D341Med (cell line): Measurements from ENCODE around the gene SDSL.

ENCODE experiments used
- DNase-seq: peaks from one replicate; pipeline ENCODE4 v3.0.0; 2012; ENCODE audit warnings: low spot score

SDSL gene, protein sequence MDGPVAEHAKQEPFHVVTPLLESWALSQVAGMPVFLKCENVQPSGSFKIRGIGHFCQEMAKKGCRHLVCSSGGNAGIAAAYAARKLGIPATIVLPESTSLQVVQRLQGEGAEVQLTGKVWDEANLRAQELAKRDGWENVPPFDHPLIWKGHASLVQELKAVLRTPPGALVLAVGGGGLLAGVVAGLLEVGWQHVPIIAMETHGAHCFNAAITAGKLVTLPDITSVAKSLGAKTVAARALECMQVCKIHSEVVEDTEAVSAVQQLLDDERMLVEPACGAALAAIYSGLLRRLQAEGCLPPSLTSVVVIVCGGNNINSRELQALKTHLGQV

DNA sequence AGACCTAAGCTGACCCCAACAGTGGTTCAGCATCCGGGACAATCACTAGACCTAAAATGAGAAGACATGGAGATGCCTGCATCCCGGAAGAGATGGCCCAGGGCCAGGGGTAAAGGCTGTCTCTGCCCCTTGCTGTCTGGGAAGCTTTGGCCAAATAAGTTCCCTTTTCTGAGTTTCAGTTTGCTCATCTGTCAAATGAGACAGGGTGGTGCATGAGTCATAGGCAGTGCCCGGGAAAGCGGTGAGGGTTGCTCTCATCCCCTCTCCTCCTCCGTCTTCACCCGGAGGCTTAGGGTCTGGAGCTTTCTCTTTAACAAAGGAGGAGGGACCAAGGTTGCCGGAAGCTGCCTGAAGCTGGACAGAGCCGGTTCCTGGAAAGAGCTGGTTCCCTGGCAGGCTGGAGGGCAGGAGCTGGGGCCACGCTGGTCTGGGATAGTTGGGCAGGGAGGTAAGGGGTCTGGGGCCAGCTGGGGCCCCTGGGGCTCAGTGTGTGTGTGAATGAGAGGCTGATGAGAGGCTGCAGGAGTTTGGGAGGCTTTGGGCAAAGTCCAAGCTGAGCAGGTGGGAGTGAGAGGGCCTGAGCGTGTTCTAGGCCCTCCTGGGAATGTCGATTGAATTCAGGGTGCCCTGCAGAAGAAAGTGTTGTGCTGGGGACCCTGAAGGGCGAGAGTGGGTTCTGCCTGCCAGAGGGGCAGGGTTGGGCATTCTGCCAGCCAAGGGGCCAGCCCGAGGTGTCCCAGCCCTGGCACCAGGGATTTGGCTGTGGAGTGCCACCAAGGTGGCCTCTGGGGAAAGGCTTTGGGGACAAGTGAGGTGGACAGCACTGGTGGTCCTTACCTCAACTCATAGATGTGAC lies at the start of gene SDSL:
TSS of gene SDSL (plus strand) at position 351 of the 856 bp plus-strand sequence. CDS start 5,603 bp downstream, outside the sequence.
- no peak for DNase-seq

DNA sequence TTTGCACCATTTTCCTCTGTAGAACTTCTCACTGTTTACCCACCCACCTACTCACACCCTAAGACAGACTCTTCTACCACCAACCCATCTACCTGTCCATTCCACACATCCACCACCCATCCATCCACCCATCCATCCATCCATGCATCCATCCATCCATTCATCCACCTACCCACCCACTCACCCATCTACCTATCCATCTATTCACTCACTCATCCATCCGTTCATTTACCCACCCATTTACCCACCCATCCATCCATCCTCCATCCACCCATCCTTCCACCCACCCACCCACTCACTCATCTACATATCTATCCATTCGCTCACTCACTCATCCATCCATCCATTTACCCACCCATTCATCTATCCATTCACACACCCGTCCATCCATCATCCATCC lies 48.7 kb upstream of the SDSL start:
- no peak for DNase-seq

- no peak for DNase-seq
These were observed 48.2 kb upstream of the SDSL start for GRCh38 chr12:113373969-113374368.

DNA sequence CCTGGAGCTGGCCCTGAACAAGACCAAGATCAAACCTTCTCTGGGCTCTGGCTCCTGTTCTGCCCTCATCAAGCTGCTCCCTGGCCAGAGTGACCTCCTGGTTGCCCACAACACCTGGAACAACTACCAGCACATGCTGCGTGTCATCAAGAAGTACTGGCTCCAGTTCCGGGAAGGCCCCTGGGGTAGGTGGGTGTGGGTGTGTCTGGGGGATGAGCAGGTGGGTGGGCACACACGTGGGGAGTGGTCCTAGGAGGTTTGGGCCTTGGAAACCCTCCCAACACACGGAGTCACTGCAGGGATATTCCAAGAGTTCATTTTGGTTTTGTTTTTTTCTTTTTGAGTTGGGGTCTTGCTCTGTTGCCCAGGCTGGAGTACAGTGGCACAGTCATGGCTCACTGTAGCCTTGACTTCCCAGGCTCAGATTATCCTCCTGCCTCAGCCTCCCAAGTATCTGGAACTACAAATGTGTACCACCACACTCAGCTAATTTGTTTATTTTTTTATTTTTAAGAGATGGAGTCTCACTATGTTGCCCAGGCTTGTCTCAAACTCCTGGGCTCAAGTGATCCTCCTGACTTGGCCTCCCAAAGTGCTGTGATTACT lies 47.3 kb upstream of the SDSL start:
- no peak for DNase-seq

GRCh38 chr12:113378291-113378690 lies 43.9 kb upstream of the SDSL start:
- no peak for DNase-seq

DNA sequence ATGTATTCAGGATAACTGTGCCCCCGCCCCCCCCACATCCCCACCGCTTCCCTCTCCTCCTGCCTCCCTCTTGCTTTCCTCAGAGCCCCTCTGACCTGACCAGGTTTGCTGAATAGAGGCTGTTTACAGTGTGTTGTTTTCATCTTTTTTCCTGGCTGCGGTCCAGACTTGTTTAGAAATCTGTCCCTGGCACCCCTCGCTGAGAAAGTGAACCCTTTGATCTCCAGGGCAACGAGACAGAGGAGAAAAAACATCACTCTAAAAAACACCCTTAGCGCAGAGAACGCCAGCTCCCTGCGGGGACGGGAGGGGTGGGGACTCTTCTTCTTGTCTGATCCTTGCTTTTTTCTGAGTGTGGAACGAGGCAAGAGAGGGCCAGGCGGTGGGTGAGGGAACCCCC lies 41.0 kb upstream of the SDSL start:
- no peak for DNase-seq

GRCh38 chr12:113382206-113382605 lies 40.0 kb upstream of the SDSL start:
- no peak for DNase-seq

- DNase-seq = peak; percentile 25
These were observed 37.4 kb upstream of the SDSL start for GRCh38 chr12:113384778-113385177.

GRCh38 chr12:113385282-113385882 lies 36.8 kb upstream of the SDSL start:
- no peak for DNase-seq

DNA sequence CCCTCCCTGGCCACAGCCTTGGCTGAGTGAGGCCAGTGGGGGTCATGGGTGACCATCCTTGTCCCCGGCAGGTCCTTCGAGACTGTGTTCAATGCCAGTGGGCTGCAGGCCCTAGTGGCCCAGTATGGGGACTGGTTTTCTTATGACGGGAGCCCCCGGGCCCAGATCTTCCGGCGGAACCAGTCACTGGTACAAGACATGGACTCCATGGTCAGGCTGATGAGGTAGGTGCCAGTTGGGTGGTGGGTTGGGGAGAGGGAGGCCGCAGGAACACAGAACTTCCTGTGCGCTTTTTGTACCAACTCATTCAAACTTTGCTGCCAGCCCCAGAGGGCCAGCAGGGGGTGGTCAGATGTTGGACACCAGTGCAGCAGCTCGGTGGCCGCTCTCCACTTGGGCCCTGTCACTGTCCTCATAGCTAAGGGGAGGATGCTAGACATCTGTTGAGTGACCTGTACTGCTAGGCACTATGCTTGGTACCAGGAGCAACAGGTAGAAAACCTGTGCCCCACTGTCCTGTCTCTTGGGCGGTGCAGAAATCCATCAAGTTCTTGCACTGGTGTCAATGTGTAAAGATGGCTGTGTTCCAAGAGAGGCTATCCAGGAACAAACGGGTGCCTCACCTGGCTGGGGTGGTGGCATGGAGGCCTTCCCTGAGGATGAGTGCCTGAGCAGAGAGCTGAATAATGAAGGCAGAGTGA lies 35.2 kb upstream of the SDSL start:
- peak; percentile 21 for DNase-seq

DNA sequence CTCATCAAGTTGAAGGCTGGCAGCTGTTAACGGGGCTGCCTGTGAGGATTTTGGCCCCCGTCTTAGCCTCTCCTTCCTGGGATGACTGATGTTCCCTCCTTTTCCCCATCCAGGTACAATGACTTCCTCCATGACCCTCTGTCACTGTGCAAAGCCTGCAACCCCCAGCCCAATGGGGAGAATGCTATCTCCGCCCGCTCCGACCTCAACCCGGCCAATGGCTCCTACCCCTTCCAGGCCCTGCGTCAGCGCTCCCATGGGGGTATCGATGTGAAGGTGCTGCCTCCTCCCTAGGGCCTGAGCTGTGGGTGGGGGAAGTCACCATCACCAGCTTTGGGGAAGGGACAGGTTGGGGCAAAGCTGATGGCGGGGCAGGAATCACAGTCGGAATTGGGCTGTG lies 34.5 kb upstream of the SDSL start:
- peak; percentile 26 for DNase-seq

DNA sequence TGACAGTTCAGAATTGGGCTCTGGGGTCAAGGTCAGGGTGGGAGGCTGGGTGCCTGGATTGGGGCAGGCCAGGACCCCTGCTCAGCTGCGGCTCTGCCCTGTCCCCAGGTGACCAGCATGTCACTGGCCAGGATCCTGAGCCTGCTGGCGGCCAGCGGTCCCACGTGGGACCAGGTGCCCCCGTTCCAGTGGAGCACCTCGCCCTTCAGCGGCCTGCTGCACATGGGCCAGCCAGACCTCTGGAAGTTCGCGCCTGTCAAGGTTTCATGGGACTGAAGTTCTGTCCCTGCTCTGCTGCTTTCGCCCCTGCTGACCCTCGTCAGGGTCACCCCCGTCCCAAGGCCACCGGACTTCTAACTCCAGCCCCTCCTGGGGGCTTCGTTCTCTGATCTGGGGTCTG lies 33.8 kb upstream of the SDSL start:
- peak; percentile 26 for DNase-seq

DNA sequence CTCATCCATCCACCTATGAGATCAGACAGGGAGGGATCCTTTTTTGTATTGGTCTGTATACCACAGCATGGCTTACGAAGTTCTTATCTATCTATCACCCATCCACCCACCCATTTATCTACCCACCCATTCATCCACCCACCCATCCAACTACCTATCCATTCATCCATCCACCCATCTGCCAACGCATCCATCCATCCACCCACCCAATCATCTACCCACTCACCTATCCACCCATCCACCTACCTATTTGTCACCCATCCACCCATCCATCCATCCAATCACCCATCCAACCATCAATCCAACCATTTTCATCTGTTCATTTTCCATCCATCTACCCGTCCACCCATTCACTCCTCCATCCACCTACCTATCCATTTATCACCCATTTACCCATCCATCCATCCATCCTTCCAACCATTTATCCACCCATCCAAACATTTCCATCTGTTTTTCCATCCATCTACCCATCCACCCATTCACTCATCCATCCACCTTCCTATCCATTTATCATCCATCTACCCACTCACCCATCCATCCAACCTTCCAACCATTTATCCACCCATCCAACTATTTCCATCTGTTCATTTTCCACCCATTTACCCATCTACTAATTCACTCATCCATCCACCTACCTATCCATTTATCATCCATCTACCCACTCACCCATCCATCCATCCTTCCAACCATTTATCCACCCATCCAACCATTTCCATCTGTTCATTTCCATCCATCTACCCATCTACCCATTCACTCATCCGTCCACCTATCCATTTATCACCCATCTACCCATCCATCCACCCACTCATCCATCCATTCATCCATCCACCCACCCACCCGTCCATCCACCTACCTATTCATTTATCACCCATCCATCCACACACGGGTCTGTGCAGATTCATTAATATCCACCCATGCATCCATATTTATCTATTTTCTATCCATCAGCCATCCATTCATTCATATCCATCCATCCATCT lies 31.8 kb upstream of the SDSL start:
- DNase-seq = no peak

DNA sequence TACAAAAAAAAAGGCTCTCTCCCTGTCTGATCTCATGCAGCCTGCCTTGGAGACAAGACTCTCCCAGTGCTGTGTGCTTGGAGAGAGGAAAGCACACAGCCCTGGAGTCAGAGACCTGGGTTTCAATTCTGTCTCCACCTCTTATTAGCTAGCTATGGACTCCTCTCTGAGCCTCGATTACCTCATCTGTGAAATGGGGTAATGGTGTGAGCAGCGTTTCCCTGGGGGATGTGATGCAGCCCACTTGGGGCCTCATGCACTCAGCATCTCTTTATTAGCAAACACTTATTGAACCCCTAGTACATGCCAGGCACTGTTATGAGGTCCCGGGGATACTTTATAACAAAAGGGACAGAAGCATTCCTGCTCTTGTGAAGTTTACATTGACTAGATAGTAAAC lies 31.0 kb upstream of the SDSL start:
- DNase-seq = no peak

DNA sequence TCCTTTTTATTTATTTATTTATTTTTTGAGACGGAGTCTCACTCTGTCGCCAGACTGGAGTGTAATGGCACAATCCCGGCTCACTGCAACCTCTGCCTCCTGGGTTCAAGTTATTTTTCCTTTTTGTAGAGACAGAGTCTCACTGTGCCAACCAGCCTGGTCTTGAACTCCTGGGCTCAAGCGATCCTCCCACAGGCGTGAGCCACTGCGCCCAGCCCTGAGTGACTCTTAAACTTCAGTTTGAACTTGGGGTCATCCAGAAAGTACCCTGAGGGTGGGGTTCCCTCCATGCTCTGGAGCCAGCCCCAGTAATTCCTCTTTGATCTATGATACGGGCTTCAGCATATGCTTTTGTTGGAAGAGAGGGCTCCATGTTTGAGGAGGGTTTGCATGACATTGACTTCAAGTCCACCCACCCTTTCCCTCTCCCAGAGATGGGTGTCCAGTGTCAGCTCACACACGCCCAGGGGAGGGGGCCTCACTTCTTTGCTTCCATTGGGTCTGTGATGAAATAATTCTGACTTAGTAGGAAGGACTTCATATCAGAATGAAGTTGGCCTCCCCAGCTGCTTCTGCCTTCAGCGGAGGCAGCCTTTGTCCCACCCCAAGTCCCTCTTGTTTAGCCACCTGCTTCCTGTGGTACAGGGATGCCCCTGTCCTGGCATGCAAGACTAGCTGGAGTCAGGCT lies 30.4 kb upstream of the SDSL start:
- no peak for DNase-seq

GRCh38 chr12:113392520-113392919 lies 29.7 kb upstream of the SDSL start:
- no peak for DNase-seq

DNA sequence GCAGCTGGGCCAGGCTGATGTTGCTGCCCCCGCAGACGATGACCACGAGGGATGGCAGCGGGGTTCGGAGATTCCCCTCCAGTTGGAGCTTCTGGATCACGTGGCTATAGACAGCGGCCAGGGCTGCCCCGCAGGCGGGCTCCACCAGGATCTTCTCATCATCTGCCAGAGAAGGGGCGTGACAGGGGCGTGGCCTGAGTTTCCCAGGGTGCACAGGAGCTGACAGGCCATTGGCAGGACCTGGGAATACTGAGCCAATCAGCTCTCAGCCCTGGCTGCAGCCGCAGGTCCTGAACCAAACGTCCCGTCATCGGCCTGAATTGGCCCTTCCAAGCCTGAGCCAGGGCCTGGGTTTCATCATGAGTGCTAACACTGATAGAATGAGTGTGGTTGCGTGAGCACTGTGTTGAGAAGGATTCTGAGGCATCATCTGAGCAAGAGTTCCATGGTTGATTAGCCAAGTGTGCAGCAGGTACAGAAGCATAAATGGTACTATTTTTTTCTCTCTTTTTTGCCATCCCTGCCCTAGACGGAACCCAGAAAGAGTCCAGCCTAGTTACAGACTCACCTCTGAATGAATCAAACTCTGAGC lies 29.1 kb upstream of the SDSL start:
- DNase-seq = peak; percentile 39

DNA sequence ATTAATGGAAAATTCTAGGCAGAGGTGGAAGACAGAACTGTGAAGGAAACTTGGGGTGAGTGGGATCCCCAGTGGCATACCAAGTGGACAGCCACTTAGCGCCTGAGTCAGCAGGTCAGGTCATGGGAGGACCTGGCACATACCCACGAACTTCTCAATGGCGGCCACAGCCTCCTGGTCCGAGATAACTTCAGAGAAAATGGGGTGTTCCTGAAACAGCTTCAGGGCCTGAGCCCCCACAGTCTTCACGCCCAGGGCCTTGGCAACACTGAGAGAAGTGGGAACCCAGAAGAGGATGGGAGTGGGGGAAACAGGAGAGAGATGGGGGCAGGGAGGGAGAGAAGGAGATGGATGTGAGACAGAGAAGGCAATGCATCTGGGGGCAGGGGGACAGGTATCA lies 28.4 kb upstream of the SDSL start:
- no peak for DNase-seq

DNA sequence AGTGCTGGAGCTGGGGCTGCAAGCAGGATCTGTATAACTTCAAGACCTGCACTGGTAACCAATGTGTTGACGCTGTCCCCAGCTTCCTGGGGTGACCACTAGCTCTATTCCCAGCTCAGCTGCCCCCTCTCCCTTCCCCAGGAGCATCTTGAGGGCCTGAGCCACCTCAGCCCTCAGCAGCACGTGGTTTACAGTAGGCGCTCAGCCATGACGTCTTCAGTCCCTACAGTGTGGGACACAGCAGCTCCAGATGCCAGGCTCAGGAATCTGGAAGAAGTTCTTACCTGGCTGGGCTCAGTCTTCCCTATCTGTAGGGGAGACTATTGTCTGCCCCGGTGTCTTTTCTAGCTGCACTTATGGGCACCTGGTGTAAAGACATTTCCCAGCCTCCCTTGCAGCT lies 27.1 kb upstream of the SDSL start:
- DNase-seq = no peak

- peak; percentile 6 for DNase-seq
These were observed 26.0 kb upstream of the SDSL start for GRCh38 chr12:113396200-113396599.
